Neural progenitor cell (in vitro differentiated cells): ENCODE results near the gene PPFIA2. TPM values are rescaled to one million over a fixed set of nuclear protein-coding genes. Genes with fewer than 3 reads are reported as not detected.
A peak's percentile ranks its signal among the peaks of the same experiment; 100 is the strongest.

Experiments
- DNase-seq: peaks from one replicate; pipeline ENCODE4 v3.0.0-alpha.2; 2016; ENCODE audit warnings: low spot score
- H2AFZ ChIP-seq: fragments of 200-600 bp; sonication (generic); replicated peaks from 2 replicates; pipeline ENCODE4 v1.6.1; 2016; ENCODE audit warnings: antibody characterized with exemption
- H3F3A ChIP-seq: fragments of 200-600 bp; sonication (generic); 2 replicates; pipeline ENCODE4 v1.6.1; 2016; ENCODE audit warnings: antibody characterized with exemption, low read depth
- H3K27ac ChIP-seq: fragments of 200-600 bp; sonication (generic); 2 replicates; pipeline ENCODE4 v1.5.1; 2016; ENCODE audit warnings: mild to moderate bottlenecking
- H3K27me3 ChIP-seq: fragments of 200-600 bp; sonication (generic); 2 replicates; pipeline ENCODE4 v1.6.1; 2016; ENCODE audit warnings: mild to moderate bottlenecking, moderate library complexity
- H3K36me3 ChIP-seq: fragments of 200-600 bp; sonication (generic); 2 replicates; pipeline ENCODE4 v1.5.1; 2016
- H3K4me1 ChIP-seq: fragments of 200-600 bp; sonication (generic); 2 replicates; pipeline ENCODE4 v1.6.1; 2016; ENCODE audit warnings: mixed run types
- H3K4me2 ChIP-seq: fragments of 200-600 bp; sonication (generic); 2 replicates; pipeline ENCODE4 v1.6.1; 2016
- H3K4me3 ChIP-seq: fragments of 200-600 bp; sonication (generic); 2 replicates; pipeline ENCODE4 v1.5.1; 2016
- H3K79me2 ChIP-seq: fragments of 200-600 bp; sonication (generic); 2 replicates; pipeline ENCODE4 v1.6.1; 2016; ENCODE audit warnings: low read depth
- H3K9ac ChIP-seq: fragments of 200-600 bp; sonication (generic); 2 replicates; pipeline ENCODE4 v1.6.1; 2016
- H3K9me3 ChIP-seq: fragments of 200-600 bp; sonication (generic); 2 replicates; pipeline ENCODE4 v1.5.1; 2016; ENCODE audit warnings: low read depth
- H4K20me1 ChIP-seq: fragments of 200-600 bp; sonication (generic); 2 replicates; pipeline ENCODE4 v1.6.1; 2016; ENCODE audit warnings: low read depth
- H3K27ac Mint-ChIP-seq: 3 replicates; pipeline ENCODE4 v1.8.0; 2021; ENCODE audit warnings: mixed read lengths
- H3K27me3 Mint-ChIP-seq: 2 replicates; pipeline ENCODE4 v1.8.0; 2022; ENCODE audit warnings: low read depth, mild to moderate bottlenecking, inconsistent platforms, moderate library complexity, mixed read lengths; ENCODE audit not compliant: insufficient read depth
- H3K36me3 Mint-ChIP-seq: 3 replicates; pipeline ENCODE4 v1.8.0; 2021; ENCODE audit warnings: mixed read lengths
- H3K4me1 Mint-ChIP-seq: 3 replicates; pipeline ENCODE4 v1.8.0; 2021; ENCODE audit warnings: mixed read lengths
- H3K4me3 Mint-ChIP-seq: 3 replicates; pipeline ENCODE4 v1.8.0; 2021; ENCODE audit warnings: mild to moderate bottlenecking, moderate library complexity, mixed read lengths
- H3K9me3 Mint-ChIP-seq: 3 replicates; pipeline ENCODE4 v1.8.0; 2020; ENCODE audit warnings: mixed read lengths
- CTCF ChIP-seq: fragments of 200-600 bp; sonication (generic); IDR thresholded peaks from 2 replicates; pipeline ENCODE4 v1.5.1; 2017; ENCODE audit warnings: antibody characterized with exemption, mild to moderate bottlenecking
- EZH2 ChIP-seq: fragments of 200-600 bp; sonication (generic); IDR thresholded peaks from 2 replicates; pipeline ENCODE4 v1.6.1; 2017; ENCODE audit warnings: antibody characterized with exemption, mild to moderate bottlenecking, moderate library complexity
- EZH2phosphoT487 ChIP-seq: fragments of 200-600 bp; sonication (generic); IDR thresholded peaks from 2 replicates; pipeline ENCODE4 v1.6.1; 2017; ENCODE audit warnings: antibody characterized with exemption
- total RNA-seq: library from RNA; depleted of rRNA; stranded (reverse); fragments of >200 nt; gene quantifications from 2 replicates; pipeline ENCODE4 v1.2.3, GENCODE V29; 2015; ENCODE audit warnings: low replicate concordance

Gene PPFIA2
- total RNA-seq, 1 donor from 2014 or later = 1.4 TPM

DNA sequence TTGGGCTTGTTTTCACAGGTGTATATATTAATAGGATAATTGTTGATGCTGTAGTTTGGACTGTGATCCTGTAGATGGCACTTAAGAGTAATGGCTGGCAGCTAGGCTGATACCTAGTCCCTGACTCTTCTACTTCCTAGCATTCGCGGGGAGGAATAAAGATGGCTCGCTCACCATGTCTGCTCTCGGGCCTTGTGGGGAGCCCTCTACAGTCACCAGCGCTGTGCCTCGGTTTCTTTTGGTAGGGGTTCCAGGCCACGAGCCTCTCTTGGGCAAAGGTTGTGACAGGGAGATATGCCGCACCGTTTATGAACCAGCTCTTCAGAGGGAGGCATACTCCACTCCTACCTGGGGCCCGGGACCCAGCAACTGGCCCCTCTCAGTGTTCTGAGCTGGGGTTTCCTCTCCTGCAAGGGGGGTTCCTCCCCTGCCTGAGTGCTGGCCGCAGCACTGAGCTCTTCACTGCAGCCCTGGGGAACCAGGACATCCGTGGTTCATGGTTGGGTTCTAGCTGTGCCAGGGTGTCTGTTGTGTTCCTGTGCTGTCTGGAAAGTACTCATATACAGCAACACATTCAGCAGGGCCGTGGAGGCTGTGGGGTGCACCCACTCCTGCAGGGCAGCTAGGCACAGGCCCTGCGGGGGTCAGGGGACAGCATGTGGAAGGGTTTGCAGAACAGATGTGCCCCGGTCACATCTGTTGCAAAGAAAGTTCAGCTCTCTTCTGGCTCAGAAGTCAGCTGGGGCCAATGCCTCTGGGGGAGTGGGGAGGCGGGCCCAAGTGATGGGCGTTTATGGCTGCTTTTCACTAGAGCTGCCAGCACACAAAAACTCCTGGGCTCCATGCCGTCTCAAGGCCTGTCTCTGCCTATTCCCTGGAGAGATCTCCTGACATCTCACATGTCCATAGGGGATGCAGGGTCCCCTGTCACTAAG lies 147.9 kb downstream of the PPFIA2 start:
- H3K36me3 ChIP-seq = no peaks in the 10 kb centered on the region
- H3K4me1 ChIP-seq = no peaks in the 10 kb centered on the region
- no peaks in the 10 kb centered on the region for H3F3A ChIP-seq
- no peaks in the 10 kb centered on the region for H3K79me2 ChIP-seq
- no peaks in the 10 kb centered on the region for H3K9me3 Mint-ChIP-seq
- H3K4me2 ChIP-seq = no peak overlapping the region
- no peak overlapping the region for H3K27ac Mint-ChIP-seq
- no peak overlapping the region for H3K4me3 ChIP-seq
- TF ChIP-seq EZH2phosphoT487 = no peak
- TF ChIP-seq CTCF = peak; percentile 49
- peak overlapping the region; percentile 88 for H2AFZ ChIP-seq
- H3K36me3 Mint-ChIP-seq = no peaks in the 10 kb centered on the region
- H3K9ac ChIP-seq = no peak overlapping the region
- no peak overlapping the region for H3K4me3 Mint-ChIP-seq
- H3K27me3 Mint-ChIP-seq = no peaks in the 10 kb centered on the region
- no peak overlapping the region for H3K27ac ChIP-seq
- H3K9me3 ChIP-seq = no peaks in the 10 kb centered on the region
- H3K4me1 Mint-ChIP-seq = no peaks in the 10 kb centered on the region
- peak; percentile 33 for DNase-seq
- no peaks in the 10 kb centered on the region for H3K27me3 ChIP-seq
- H4K20me1 ChIP-seq = no peaks in the 10 kb centered on the region

DNA sequence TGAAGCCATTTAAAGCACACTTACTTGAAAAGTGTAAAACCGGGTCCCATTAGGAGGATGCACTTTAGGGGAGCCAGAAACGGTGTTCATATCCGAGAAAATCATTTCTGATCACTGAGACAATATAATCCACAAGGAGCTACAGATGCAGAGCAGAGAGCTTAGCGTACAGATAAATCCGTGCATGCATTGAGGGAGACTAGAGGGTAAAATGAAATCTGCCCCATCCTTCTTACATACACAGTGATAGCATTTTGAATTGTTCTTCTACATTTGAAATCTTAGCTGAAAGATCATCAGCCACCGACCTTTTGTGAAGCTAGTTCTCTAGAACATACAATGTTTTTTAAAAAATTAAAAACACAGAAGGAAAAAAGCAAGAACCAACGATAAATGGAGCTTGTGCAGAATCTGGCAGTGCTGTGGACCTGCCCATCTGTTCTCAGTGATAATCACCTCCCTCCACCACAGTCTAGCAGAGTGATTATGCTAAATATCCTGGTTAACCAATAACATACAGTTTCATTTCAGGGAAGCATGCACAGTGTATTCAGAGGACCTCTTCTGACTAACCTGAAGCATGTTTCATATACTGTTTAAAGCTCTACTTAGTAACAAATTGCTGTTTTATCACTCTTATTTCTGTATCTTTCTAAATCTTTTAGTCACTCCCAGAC lies 161.1 kb downstream of the PPFIA2 start:
- no peak overlapping the region for H3K27ac Mint-ChIP-seq
- no peaks in the 10 kb centered on the region for H3K27me3 Mint-ChIP-seq
- no peak for DNase-seq
- H3K4me3 Mint-ChIP-seq = no peak overlapping the region
- no peaks in the 10 kb centered on the region for H3K4me1 Mint-ChIP-seq
- no peaks in the 10 kb centered on the region for H3K9me3 Mint-ChIP-seq
- H3K36me3 ChIP-seq = no peaks in the 10 kb centered on the region
- no peaks in the 10 kb centered on the region for H3K4me1 ChIP-seq
- H2AFZ ChIP-seq = no peak overlapping the region
- H3K4me2 ChIP-seq = no peak overlapping the region
- H3K27ac ChIP-seq = no peak overlapping the region
- no peak overlapping the region for H3K4me3 ChIP-seq
- TF ChIP-seq CTCF = no peak
- H4K20me1 ChIP-seq = no peaks in the 10 kb centered on the region
- no peak overlapping the region for H3K9ac ChIP-seq
- no peaks in the 10 kb centered on the region for H3K36me3 Mint-ChIP-seq
- H3K79me2 ChIP-seq = no peaks in the 10 kb centered on the region
- no peaks in the 10 kb centered on the region for H3K27me3 ChIP-seq
- no peaks in the 10 kb centered on the region for H3F3A ChIP-seq
- no peaks in the 10 kb centered on the region for H3K9me3 ChIP-seq

DNA sequence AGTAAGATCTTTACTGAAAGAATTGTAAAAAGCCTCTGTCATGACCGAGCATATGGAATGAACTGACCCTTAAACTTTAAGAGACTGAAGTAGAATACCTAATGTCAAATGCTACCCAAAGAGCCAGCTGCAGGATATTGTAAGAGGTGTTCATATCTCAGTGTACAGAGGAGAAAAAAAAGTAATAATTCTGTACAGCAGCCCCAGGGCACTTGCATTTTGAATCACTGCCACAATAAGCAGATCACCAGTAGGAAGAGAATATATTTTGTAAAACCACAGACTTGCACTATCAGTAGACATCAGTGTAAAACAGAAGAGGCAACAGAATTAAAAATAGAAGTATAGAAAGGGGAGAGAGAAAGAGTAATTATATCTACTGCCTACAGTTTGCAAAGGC lies 162.6 kb downstream of the PPFIA2 start:
- no peak for TF ChIP-seq CTCF
- TF ChIP-seq EZH2 = no peak
- no peak for TF ChIP-seq EZH2phosphoT487
- H4K20me1 ChIP-seq = no peaks in the 10 kb centered on the region
- no peaks in the 10 kb centered on the region for H3K36me3 ChIP-seq
- Mint-ChIP-seq H3K4me3 (no peak overlapping the region), H3K27ac (no peak overlapping the region), H3K27me3 (no peaks in the 10 kb centered on the region), H3K36me3 (no peaks in the 10 kb centered on the region), H3K9me3 (peaks cover 2% of the 10 kb centered on the region), H3K4me1 (no peaks in the 10 kb centered on the region)
- no peak for DNase-seq
- H3K9me3 ChIP-seq = no peaks in the 10 kb centered on the region
- no peak overlapping the region for H3K4me3 ChIP-seq
- H3K9ac ChIP-seq = no peak overlapping the region
- no peaks in the 10 kb centered on the region for H3K4me1 ChIP-seq
- H3K27ac ChIP-seq = no peak overlapping the region
- no peaks in the 10 kb centered on the region for H3F3A ChIP-seq
- no peak overlapping the region for H2AFZ ChIP-seq
- no peaks in the 10 kb centered on the region for H3K79me2 ChIP-seq
- no peaks in the 10 kb centered on the region for H3K27me3 ChIP-seq
- H3K4me2 ChIP-seq = no peak overlapping the region
